GM19193 (cell line): ENCODE data around the gene TNFAIP8L3.

Experiments used
- POLR2A ChIP-seq: IDR thresholded peaks from 4 replicates; pipeline ENCODE4 v1.6.1; 2011; ENCODE audit not compliant: insufficient read depth, insufficient read length; ENCODE audit errors: extremely low read depth

The TNFAIP8L3 gene

DNA sequence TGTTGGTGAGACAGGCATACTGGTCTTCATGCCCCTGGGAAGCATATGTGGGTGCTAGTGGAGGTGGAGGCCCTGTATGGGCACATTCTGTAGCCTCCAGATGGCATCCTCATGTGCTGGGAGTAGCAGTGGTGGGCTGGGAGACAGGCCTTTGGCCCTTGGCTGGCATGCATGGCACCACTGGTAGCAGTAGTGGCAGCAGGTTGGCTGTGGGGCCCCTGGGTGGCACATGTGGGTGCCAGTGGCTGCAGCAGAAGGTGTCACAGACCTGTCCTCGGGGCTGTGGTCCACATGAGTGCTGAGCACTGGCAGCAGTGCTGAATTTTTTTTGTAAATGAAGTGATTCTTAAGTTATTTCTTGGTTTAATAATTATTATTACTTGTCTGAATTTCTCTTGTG, 71.2 kb downstream of the TNFAIP8L3 start:
- TF ChIP-seq POLR2A: no peak

DNA sequence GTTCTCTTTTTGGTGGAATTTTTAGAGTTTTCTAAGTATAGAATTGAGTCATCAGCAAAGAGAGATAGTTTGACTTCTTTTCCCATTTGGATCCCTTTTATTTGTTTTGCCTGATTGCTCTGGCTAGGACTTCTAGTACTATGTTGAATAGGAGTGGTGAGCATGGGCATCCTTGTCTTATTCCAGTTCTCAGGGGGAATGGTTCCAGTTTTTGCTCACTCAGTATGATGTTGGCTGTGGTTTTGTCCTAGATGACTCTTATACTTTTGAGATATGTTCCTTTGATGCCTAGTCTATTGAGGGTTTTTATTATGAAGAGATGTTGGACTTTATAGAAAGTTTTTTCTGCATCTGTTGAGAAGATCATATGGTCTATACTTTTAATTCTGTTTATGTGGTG, 72.5 kb downstream of the TNFAIP8L3 start:
- TF ChIP-seq POLR2A: no peak

DNA sequence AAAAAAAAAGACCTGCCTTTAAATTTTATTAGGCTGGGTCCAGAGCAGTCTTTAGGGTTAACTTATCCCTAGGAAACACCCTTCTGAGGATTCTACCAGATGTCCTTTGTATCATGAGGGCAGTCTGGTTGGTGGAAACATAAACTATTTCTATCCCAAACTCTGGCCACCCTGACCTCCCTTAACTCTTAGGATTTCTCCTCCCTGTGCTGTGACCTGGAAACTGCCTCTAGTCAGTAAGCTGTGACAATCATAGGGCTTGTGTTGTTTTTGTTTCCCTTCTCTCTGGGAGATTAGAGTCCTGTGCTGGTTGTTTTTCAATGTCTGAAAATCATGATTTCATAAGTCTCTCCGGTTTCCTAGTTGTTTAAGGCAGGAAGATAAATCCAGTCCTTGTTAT, 78.1 kb downstream of the TNFAIP8L3 start:
- no peak for TF ChIP-seq POLR2A

DNA sequence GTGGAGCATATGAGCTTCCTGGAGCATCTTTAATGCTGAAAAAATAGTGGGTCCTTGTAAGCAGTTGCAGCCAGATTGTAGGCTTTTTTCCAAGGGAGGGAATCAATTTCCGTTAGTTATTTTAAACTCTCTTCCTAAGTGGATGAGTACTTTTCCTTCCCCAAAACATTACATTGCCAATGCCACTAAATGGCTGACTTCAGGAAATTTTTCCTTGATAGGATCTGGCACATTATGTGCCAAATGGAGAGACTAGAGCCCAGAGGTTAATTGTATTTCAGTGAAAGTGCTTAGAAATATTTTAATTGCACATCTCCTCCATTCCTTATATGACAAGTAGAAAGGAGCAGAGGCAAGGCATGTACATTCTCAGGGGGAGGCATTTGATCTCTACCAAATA, 83.5 kb downstream of the TNFAIP8L3 start:
- TF ChIP-seq POLR2A: no peak

DNA sequence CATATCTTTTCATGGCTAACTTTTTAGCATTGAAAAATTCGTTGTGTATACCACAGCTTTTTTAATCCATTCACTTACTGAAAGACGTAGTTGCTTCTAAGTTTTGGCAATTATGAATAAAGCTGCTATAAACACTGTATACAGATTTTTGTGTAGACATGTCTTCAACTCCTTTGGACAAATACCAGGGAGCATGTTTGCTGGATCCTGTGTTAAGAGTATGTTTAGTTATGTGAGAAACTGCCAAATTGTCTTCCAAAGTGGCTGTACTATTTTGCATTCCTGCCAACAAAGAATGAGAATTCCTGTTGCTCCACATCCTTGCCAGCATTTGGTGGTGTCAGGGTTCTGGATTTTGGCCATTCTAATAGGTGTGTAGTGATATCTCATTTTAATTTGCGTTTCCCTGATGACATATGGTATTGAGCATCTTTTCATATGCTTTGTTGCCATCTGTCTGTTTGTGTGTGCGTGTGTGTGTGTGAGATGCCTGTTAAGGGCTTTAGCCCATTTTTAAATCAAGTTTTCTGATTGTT, 87.5 kb downstream of the TNFAIP8L3 start:
- no peak for TF ChIP-seq POLR2A
